Hepatocyte (in vitro differentiated cells): ENCODE data around the gene KCP. TPM values are rescaled to one million over a fixed set of nuclear protein-coding genes. Genes with fewer than 3 reads are reported as not detected.

Source experiments
- DNase-seq: peaks from one replicate; pipeline ENCODE4 v3.0.0-alpha.2; 2016; ENCODE audit warnings: low spot score
- H2AFZ ChIP-seq: fragments of 200-600 bp; sonication (generic); 2 replicates; pipeline ENCODE4 v1.6.0; 2016; ENCODE audit warnings: antibody characterized with exemption, mild to moderate bottlenecking
- H3K27ac ChIP-seq: fragments of 200-600 bp; sonication (generic); 2 replicates; pipeline ENCODE4 v1.5.1; 2016; ENCODE audit warnings: mild to moderate bottlenecking
- H3K27me3 ChIP-seq: fragments of 200-600 bp; sonication (generic); 2 replicates; pipeline ENCODE4 v1.6.1; 2016
- H3K36me3 ChIP-seq: fragments of 200-600 bp; sonication (generic); replicated peaks from 2 replicates; pipeline ENCODE4 v1.5.1; 2016; ENCODE audit warnings: low read depth; ENCODE audit not compliant: insufficient read depth
- H3K4me1 ChIP-seq: fragments of 200-600 bp; sonication (generic); 2 replicates; pipeline ENCODE4 v1.5.1; 2016; ENCODE audit warnings: mild to moderate bottlenecking, moderate library complexity; ENCODE audit not compliant: insufficient read depth
- H3K4me2 ChIP-seq: fragments of 200-600 bp; sonication (generic); 2 replicates; pipeline ENCODE4 v1.6.0; 2016
- H3K4me3 ChIP-seq: fragments of 200-600 bp; sonication (generic); 2 replicates; pipeline ENCODE4 v1.5.1; 2016; ENCODE audit warnings: mild to moderate bottlenecking
- H3K79me2 ChIP-seq: fragments of 200-600 bp; sonication (generic); 2 replicates; pipeline ENCODE4 v1.6.0; 2017; ENCODE audit warnings: mild to moderate bottlenecking
- H3K9me2 ChIP-seq: fragments of 200-600 bp; sonication (generic); replicated peaks from 2 replicates; pipeline ENCODE4 v1.6.0; 2017; ENCODE audit warnings: mild to moderate bottlenecking; ENCODE audit not compliant: insufficient read depth
- H3K9me3 ChIP-seq: fragments of 200-600 bp; sonication (generic); 2 replicates; pipeline ENCODE4 v1.5.1; 2016; ENCODE audit warnings: low read depth, mild to moderate bottlenecking
- H4K20me1 ChIP-seq: fragments of 200-600 bp; sonication (generic); 2 replicates; pipeline ENCODE4 v1.6.0; 2016; ENCODE audit warnings: mild to moderate bottlenecking; ENCODE audit not compliant: insufficient read depth, poor library complexity, severe bottlenecking
- EZH2 ChIP-seq: fragments of 200-600 bp; sonication (generic); IDR thresholded peaks from 2 replicates; pipeline ENCODE4 v1.6.1; 2016; ENCODE audit warnings: antibody characterized with exemption, mild to moderate bottlenecking, borderline replicate concordance
- EZH2phosphoT487 ChIP-seq: fragments of 200-600 bp; sonication (generic); IDR thresholded peaks from one replicate; pipeline ENCODE4 v1.6.1; 2018; ENCODE audit warnings: antibody characterized with exemption, mild to moderate bottlenecking, low read depth, moderate library complexity; ENCODE audit not compliant: unreplicated experiment, severe bottlenecking
- WGBS: methylation state at CpG from one replicate; pipeline ENCODE4 v1.1.6; 2016; ENCODE audit warnings: low lambda C conversion rate; ENCODE audit errors: missing lambda C conversion rate; 5-methylcytosine and 5-hydroxymethylcytosine counted together
- polyA plus RNA-seq: library from polyadenylated mRNA; unstranded; fragments of >200 nt; fragmentation: Nextera tagmentation; extraction: Ambion mirVana; gene quantifications from 2 replicates; pipeline ENCODE4 v1.2.1, GENCODE V29; 2016
- total RNA-seq: library from RNA; depleted of rRNA; stranded (reverse); fragments of >200 nt; gene quantifications from 2 replicates; pipeline ENCODE4 v1.2.3, GENCODE V29; 2014
- TF ChIP-seq, protein P1 (sequence below): fragments of 200-600 bp; sonication (generic); IDR thresholded peaks from 2 replicates; pipeline ENCODE4 v1.5.1; 2016; ENCODE audit warnings: antibody characterized with exemption, mild to moderate bottlenecking; ENCODE audit not compliant: poor library complexity

KCP gene
- total RNA-seq, result 0.20 and 0.40 TPM in 2 replicates
- polyA plus RNA-seq, result 2.4 and 3.3 TPM in 2 replicates

DNA sequence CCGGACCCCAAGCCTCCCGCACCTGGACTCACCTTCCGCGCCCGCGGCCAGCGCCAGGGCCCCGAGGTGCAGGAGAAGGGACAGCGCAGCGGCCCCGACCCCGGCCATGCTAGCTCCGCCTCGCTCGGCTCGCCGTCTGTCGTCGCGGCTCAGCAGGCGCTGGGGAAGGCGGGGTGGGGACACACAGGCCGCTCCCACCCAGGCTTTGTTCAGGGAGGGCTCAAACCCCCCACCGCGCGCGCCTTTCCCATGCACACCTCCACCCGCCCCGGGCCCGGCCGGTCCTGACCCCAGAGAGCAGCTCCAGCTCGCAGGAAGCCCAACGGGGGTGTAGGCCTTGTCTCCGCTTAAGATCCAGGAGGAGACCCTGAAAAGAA is at the start of gene KCP:
KCP (minus strand) TSS at position 141 of the 377 bp plus-strand sequence; CDS start at position 108, 33 bp downstream.
- no peaks in the 10 kb centered on the region for H3K79me2 ChIP-seq
- no peaks in the 10 kb centered on the region for H4K20me1 ChIP-seq
- H3K27me3 ChIP-seq, result peaks cover 40% of the 10 kb centered on the region
- peaks cover 9% of the 10 kb centered on the region for H3K4me1 ChIP-seq
- DNase-seq, result no peak
- peak within 1 kb of the TSS; percentile 91 for H3K4me2 ChIP-seq
- 17% methylated on average over 24 of the region's 34 CpGs for WGBS
- H3K9me3 ChIP-seq, result no peaks in the 10 kb centered on the region
- H3K4me3 ChIP-seq, result peak within 1 kb of the TSS; percentile 34
- H3K36me3 ChIP-seq, result no peaks in the 10 kb centered on the region
- TF ChIP-seq, protein P1, sequence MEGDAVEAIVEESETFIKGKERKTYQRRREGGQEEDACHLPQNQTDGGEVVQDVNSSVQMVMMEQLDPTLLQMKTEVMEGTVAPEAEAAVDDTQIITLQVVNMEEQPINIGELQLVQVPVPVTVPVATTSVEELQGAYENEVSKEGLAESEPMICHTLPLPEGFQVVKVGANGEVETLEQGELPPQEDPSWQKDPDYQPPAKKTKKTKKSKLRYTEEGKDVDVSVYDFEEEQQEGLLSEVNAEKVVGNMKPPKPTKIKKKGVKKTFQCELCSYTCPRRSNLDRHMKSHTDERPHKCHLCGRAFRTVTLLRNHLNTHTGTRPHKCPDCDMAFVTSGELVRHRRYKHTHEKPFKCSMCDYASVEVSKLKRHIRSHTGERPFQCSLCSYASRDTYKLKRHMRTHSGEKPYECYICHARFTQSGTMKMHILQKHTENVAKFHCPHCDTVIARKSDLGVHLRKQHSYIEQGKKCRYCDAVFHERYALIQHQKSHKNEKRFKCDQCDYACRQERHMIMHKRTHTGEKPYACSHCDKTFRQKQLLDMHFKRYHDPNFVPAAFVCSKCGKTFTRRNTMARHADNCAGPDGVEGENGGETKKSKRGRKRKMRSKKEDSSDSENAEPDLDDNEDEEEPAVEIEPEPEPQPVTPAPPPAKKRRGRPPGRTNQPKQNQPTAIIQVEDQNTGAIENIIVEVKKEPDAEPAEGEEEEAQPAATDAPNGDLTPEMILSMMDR, result no peak
- no peak for TF ChIP-seq EZH2phosphoT487
- TF ChIP-seq EZH2, result no peak
- no peaks in the 10 kb centered on the region for H3K9me2 ChIP-seq
- H2AFZ ChIP-seq, result peak within 1 kb of the TSS; percentile 79
- H3K27ac ChIP-seq, result peak within 1 kb of the TSS; percentile 13

DNA sequence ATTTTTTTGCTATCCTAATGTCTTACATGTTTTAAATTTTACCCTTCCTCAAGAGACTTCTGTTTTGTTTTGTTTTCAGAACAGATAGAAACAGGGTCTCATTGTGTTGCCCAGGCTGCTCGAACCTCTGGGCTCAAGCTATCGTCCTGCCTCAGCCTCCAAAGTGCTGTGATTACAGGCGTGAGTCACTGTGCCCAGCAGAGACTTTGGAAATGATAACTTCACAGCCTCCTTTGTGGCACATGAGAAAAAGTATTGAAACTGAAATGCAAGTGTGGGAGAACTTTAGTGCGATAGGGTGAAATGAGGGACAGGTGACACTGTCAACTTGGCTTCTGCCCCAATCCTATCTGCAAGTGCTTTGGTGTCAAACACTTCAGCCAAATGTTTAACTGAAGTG is 48.8 kb upstream of the KCP start:
- Histone ChIP-seq H3K4me1 (no peaks in the 10 kb centered on the region), H3K9me3 (no peaks in the 10 kb centered on the region), H3K9me2 (no peaks in the 10 kb centered on the region), H3K79me2 (no peaks in the 10 kb centered on the region), H3K4me3 (no peak overlapping the region), H3K36me3 (no peaks in the 10 kb centered on the region), H3K27ac (no peak overlapping the region), H3K27me3 (no peaks in the 10 kb centered on the region), H2AFZ (no peak overlapping the region), H3K4me2 (no peak overlapping the region), H4K20me1 (no peaks in the 10 kb centered on the region)
- TF ChIP-seq EZH2phosphoT487 (no peak), EZH2 (no peak)
- TF ChIP-seq, protein P1, result no peak
- DNase-seq, result no peak
- WGBS, result 95% methylated on average over 4 of the region's 4 CpGs

DNA sequence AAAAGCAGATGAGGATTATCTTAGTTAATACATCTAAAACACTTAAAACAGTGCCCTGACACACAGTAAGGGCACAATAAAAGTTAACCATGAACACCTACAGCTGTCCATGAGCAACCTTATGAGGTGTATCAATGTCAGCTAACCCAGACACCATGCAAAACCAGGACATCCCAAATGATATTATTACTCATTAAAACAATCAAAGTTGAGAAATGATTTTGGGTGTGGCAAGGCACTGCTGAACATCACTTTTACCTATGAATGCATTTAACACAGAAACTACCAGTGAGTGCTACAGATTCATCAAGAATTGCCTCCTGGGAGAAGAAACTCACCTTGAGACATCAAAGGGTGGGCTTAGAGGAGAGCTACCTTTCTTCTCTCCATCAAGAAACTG is 45.5 kb upstream of the KCP start:
- H3K9me3 ChIP-seq, result no peaks in the 10 kb centered on the region
- no peak overlapping the region for H3K4me2 ChIP-seq
- no peak overlapping the region for H3K27ac ChIP-seq
- H3K9me2 ChIP-seq, result no peaks in the 10 kb centered on the region
- H3K79me2 ChIP-seq, result no peaks in the 10 kb centered on the region
- no peaks in the 10 kb centered on the region for H3K4me1 ChIP-seq
- H4K20me1 ChIP-seq, result no peaks in the 10 kb centered on the region
- H2AFZ ChIP-seq, result no peak overlapping the region
- no peak for DNase-seq
- H3K4me3 ChIP-seq, result no peak overlapping the region
- no peaks in the 10 kb centered on the region for H3K36me3 ChIP-seq
- H3K27me3 ChIP-seq, result no peaks in the 10 kb centered on the region
- TF ChIP-seq EZH2 (no peak), EZH2phosphoT487 (no peak)
- TF ChIP-seq, protein P1, result no peak
